HepG2 (cell line): ENCODE measurements around the gene GH2. TPM values are rescaled to one million over a fixed set of nuclear protein-coding genes. Genes with fewer than 3 reads are reported as not detected.

Experiments
- ARHGAP35 ChIP-seq: sonication (generic); formaldehyde crosslinking; IDR thresholded peaks from 2 replicates; pipeline ENCODE4 v1.9.0; 2022; ENCODE audit warnings: mild to moderate bottlenecking, inconsistent platforms, moderate library complexity, missing genetic modification reagents, borderline replicate concordance
- ATF2 ChIP-seq: sonication (generic); formaldehyde crosslinking; IDR thresholded peaks from 2 replicates; pipeline ENCODE4 v1.4.0; 2020; ENCODE audit warnings: missing genetic modification reagents
- CENPT ChIP-seq: sonication (generic); formaldehyde crosslinking; IDR thresholded peaks from 2 replicates; pipeline ENCODE4 v1.8.0; 2022; ENCODE audit warnings: low read depth, mild to moderate bottlenecking, moderate library complexity, missing genetic modification reagents
- HIC2 ChIP-seq: sonication (generic); formaldehyde crosslinking; IDR thresholded peaks from 2 replicates; pipeline ENCODE4 v1.9.0; 2022; ENCODE audit warnings: low read depth, missing genetic modification reagents
- HMG20A ChIP-seq: IDR thresholded peaks from 2 replicates; pipeline ENCODE4 v1.6.1; 2016; ENCODE audit warnings: borderline replicate concordance
- PITX1 ChIP-seq: sonication (generic); formaldehyde crosslinking; IDR thresholded peaks from 2 replicates; pipeline ENCODE4 v1.5.1; 2020; ENCODE audit warnings: mild to moderate bottlenecking, missing genetic modification reagents
- SP2 ChIP-seq: sonication (generic); formaldehyde crosslinking; IDR thresholded peaks from 2 replicates; pipeline ENCODE4 v1.5.1; 2020; ENCODE audit warnings: mild to moderate bottlenecking, missing genetic modification reagents
- TRIM22 ChIP-seq: fragments of 450-650 bp; IDR thresholded peaks from 2 replicates; pipeline ENCODE4 v1.6.1; 2017
- ZBTB49 ChIP-seq: sonication (generic); formaldehyde crosslinking; IDR thresholded peaks from 2 replicates; pipeline ENCODE4 v1.4.0; 2020; ENCODE audit warnings: missing genetic modification reagents, borderline replicate concordance
- ZMAT3 ChIP-seq: sonication (generic); formaldehyde crosslinking; conservative IDR thresholded peaks from 2 replicates; pipeline ENCODE4 v1.7.0; 2021; ENCODE audit warnings: missing genetic modification reagents
- ZNF30 ChIP-seq: sonication (generic); formaldehyde crosslinking; IDR thresholded peaks from 2 replicates; pipeline ENCODE4 v1.5.0; 2020; ENCODE audit warnings: mild to moderate bottlenecking, missing genetic modification reagents
- ZNF382 ChIP-seq: sonication (generic); formaldehyde crosslinking; IDR thresholded peaks from 2 replicates; pipeline ENCODE4 v1.5.0; 2020; ENCODE audit warnings: missing genetic modification reagents, mild to moderate bottlenecking, borderline replicate concordance
- ZNF775 ChIP-seq: sonication (generic); formaldehyde crosslinking; IDR thresholded peaks from 2 replicates; pipeline ENCODE4 v1.4.0; 2020; ENCODE audit warnings: missing genetic modification reagents, mild to moderate bottlenecking, moderate library complexity, borderline replicate concordance
- polyA plus RNA-seq, 8 experiments: library from polyadenylated mRNA; depleted of rRNA in 3 of 8; stranded (reverse) in 7 of 8; unstranded in 1 of 8; fragments of >200 nt; fragmentation: Illumina TruSeq in 4 of 8; extraction: Trizol in 4 of 8; gene quantifications; 2 replicates each; pipeline versions ENCODE4 v1.2.1 to v1.2.3, GENCODE V29; 2011 to 2016; ENCODE audit warnings: low read depth in 4 of 8, missing spikeins in 1 of 8, mixed read lengths in 1 of 8; ENCODE audit not compliant: insufficient read depth in 1 of 8
- total RNA-seq, 5 experiments: library from RNA; depleted of rRNA; stranded (reverse); fragments of >200 nt; fragmentation: Illumina TruSeq; extraction: Trizol; gene quantifications; 2 replicates each; pipeline ENCODE4 v1.2.3, GENCODE V29; 2016; ENCODE audit warnings: low read depth in 1 of 5

Gene GH2
- total and polyA plus RNA-seq, 2 of the 13 experiments (the other 11 are each of a cell fraction or from before 2014, with no cell fraction given) = not detected

- TF ChIP-seq TRIM22 = no peak
- TF ChIP-seq ZMAT3 = no peak
- TF ChIP-seq ZNF775 = no peak
- TF ChIP-seq ARHGAP35 (CRISPR knock-in tag) = no peak
- TF ChIP-seq ZNF30 = no peak
- no peak for TF ChIP-seq PITX1
- TF ChIP-seq HMG20A (CRISPR knock-in tag) = no peak
- no peak for TF ChIP-seq ZNF382 (CRISPR knock-in tag)
- TF ChIP-seq HIC2 (CRISPR knock-in tag) = no peak
- no peak for TF ChIP-seq ATF2
- TF ChIP-seq SP2 (CRISPR knock-in tag) = no peak
- no peak for TF ChIP-seq CENPT
- no peak for TF ChIP-seq ZBTB49 (CRISPR knock-in tag)
Measured at GRCh38 chr17:63848834-63849689, 32.7 kb downstream of the GH2 start (continued).
